NCI-H2081 treated with DMSO at 0.1 percent for 48 hours (cell line): ENCODE data around the gene C12orf76.
"Not testable (repeated sequence)": the region's sequence is repeated elsewhere in the genome, so short reads cannot be mapped to it uniquely, and the experiment has no call there.

Experiments used
- DNase-seq: peaks from one replicate; lab custom pipeline; 2025; lab: John Stamatoyannopoulos, UW

The C12orf76 gene

DNA sequence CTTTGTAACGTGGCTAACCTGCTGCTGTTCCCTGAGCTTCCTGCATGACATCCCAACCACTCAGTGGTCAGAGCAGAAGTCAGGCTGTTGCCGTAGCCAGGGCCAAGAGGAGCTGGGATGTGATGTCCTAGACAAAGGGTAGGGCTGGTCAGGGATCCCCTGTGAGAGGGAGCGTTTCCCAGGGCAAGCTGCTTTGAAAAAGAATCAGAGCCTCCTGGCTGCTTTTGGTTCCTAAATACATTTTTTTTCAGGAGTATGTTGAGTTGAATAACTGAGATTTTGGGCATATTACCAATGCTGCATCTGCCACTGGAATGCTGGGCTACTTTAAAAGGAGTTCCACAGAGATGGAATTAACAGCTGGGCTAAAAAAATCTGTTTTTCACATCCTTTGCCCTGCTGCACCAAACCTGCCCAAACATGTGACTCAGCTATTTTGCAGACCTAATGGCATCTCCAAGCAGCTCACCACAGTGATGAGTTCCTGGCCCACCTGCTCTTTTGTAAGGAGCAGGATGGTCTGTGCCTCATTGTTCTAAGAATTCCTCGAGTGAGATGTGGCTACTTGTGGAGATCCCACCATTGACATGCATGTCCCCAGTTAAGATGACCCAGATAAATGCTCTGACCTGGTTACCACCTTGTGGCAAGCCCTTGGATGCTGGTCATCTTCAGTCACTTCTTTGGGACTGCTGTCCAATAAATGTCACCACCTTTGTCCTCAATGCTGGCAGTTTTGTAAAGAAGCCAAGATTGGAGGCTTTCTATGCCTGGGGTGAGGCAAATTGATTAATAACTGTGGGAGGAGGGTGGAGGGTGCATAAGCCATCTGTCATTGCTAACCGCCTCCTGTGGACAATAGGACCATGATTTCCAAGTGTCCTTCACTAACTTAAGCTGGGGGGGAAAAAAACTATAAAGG lies 25.0 kb downstream of the C12orf76 start:
- DNase-seq, result no peak

- DNase-seq, result no peak
Measured at GRCh38 chr12:110020956-110021355, 27.4 kb downstream of the C12orf76 start.

DNA sequence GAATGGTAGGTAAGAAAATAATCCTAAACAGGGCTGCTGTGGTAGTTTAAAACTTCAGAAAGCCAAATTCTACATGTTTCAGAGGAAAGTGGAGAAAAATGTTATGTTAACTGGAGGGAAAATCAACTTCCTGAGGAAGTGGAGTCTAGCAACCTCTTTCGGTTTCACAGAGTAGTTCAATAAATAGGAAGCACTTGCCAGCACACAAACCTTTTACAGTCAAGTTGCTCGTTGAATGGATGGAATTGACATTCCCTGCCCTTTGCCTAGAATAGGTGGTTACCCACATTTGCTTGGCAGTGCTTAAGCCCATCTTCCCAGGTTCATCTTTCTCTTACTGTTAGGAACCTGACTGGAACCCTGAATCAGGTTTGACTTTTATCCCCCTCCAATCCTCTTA lies 33.2 kb downstream of the C12orf76 start:
- no peak for DNase-seq

DNA sequence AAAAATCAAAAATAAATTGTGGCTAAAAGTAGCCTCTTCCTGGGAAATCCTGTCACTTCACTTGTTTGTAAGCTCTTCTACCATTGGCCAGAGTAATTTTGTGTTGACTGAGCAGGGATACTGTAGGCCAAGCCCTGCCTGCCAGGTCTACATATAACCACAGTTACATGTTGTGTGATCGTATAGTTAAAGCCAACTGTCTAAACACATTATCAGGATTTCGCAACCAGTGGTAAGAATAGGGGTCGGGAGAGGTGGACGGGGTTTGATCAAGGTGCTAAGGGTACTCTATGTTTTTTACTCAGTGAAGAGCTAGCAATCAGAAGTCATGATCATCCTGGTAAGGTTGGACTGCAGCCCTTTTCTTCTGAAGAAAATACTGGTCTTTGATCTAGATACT lies 35.7 kb downstream of the C12orf76 start:
- DNase-seq, result no peak

- DNase-seq, result no peak
Measured at GRCh38 chr12:110012137-110012536, 36.2 kb downstream of the C12orf76 start.

GRCh38 chr12:110010853-110011723 lies 37.2 kb downstream of the C12orf76 start:
- no peak for DNase-seq

- DNase-seq, result not testable (repeated sequence)
Measured at GRCh38 chr12:110008681-110009398, 39.5 kb downstream of the C12orf76 start.

- no peak for DNase-seq
Measured at GRCh38 chr12:110007881-110008280, 40.4 kb downstream of the C12orf76 start.

- DNase-seq, result no peak
Measured at GRCh38 chr12:110006115-110006514, 42.2 kb downstream of the C12orf76 start.

- no peak for DNase-seq
Measured at GRCh38 chr12:110005319-110005973, 42.9 kb downstream of the C12orf76 start.

DNA sequence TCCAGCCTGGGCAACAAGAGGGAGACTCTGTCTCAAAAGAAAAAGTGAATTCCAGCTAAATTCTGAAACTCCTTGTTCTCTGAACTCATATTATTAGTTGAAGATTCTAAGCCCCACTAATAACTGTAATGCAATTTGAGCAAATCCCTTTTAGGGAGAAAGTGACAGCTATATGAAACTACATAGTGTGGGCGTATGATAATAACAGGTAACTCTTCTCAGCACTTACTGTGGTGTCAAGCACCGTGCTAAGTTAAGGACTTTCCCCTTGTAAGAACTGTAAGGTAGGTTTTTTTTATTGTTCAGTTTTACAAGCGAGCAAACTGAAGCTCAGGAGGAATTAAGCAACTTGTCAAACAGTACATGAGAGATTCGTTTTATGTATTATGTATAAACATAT lies 43.7 kb downstream of the C12orf76 start:
- DNase-seq, result no peak

GRCh38 chr12:110002676-110003515 lies 45.4 kb downstream of the C12orf76 start:
- DNase-seq, result no peak

DNA sequence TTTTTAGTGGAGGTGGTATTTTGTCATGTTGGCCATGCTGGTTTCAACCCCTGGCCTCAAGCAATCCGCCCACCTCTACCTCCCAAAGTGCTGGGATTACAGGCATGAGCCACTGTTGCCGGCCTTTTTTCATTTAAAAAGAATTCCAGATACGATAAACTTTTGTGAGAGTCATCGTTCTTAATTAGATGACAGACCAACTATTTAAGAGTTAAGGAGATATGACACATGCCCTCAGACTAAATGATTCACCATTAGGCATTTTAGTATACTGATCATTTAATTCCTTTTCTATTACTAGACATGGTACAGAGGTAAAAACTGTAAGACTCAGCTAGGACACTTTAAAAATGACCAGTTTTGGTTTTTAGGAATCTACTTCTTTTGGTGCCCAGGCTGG lies 46.7 kb downstream of the C12orf76 start:
- DNase-seq, result no peak

DNA sequence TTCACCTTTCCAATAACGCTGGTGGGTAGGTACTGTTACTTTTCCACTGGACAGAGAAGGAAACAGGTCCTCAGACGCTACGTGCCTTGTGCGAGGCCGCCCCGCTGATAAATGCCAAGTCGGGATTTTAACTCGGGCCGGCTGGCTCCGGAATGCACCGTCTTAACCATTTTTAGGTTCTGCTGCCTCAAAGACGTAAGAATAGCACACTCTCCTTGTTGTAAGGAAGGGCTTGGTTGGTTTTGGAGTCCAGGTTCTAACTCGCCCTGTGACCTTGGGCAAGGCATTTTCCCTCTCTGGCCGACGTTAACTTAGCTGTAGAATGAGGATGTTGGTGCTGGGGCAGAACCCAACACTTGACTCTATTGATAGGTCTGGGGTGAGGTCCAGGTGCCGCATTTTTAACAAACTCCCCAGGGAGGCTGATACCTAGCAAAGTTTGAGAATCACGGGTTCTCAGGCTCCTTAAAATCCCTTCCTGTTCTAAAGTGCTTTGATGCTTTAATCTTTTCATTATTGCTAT lies 48.3 kb downstream of the C12orf76 start:
- DNase-seq, result no peak

DNA sequence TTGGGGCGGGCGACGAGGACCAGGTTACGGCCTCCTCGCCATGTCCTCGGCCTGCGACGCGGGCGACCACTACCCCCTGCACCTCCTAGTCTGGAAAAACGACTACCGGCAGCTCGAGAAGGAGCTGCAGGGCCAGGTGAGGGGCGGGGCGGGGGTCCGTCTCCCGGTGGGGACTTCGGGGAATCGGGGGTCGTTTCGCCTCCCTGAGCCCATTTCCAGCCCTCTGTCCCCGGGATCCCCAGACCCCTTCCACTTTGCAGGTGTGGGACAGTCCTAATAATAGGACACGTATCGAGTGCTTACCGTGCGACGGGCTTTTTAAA lies 48.7 kb downstream of the C12orf76 start:
- DNase-seq, result no peak

DNA sequence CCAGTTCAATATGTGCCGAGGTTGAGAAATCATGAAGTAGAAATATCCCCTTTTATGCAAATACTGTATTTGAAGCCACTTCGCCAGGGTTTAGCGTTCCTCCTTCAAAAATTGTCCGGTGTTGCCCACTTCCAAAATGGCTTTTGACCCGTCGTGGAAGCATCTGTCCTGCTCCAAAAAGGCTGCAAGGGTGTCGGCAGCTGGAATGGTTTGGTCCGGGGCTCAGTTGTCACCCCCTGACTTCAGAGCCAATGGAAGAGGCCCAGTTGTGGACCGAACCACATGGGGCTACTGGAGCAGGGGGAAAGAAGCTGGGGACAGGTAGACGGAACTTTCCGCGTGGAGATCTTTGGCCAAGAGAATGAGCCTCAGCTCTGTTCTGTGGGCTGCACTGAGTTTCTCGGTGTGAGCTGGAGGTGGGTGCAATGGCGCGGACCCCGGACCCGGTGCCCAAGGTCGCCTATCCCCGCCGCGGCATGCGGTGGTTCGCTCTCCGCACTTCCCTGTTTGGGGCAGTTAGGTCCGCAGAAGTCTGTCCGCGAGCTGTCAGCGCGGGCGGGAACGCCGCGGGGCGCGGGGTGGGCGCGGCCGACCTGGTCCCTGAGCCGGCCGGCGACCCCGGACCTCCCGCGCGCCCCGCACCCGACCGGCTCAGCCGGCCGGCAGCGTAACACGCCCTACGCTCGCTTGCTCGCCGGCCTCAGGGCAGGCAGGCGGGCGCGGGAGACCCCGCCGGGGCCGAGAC lies 49.2 kb downstream of the C12orf76 start, which contains the start of gene ANKRD13A:
TSS of gene ANKRD13A (plus strand) at position 527 of the 745 bp plus-strand sequence. CDS start 259 bp downstream, outside the sequence.
- DNase-seq, result peak; percentile 58

DNA sequence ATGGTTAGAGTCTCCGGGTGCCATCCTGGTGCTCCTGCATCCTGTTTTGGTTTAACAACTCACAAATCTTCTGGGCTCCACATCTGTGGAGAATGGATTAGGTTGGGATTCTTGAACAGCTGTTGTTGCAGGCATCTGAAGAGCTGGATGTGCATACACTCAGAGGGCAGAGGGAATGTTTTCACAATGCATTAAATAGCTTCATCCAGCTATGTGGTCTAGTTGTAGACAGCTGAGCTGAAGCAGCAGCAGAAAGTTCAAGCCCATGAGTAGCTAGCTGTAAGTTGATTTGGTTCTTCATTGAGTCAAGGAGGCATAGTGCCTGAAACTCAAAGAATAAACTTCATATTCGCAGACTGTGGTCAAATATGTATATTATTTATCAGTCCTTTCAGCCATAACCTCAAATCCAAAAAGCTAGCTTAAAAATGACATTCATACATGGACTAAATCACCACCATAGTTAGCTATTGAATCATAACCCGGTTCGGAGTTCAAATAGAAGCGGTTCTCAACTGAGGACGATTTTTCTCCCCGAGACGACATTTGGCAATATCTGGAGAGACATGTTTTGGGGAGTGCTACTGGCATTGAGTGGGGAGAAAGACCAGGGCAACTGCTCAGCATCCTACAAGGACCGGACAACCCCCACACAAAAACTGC lies 50.0 kb downstream of the C12orf76 start:
- no peak for DNase-seq

DNA sequence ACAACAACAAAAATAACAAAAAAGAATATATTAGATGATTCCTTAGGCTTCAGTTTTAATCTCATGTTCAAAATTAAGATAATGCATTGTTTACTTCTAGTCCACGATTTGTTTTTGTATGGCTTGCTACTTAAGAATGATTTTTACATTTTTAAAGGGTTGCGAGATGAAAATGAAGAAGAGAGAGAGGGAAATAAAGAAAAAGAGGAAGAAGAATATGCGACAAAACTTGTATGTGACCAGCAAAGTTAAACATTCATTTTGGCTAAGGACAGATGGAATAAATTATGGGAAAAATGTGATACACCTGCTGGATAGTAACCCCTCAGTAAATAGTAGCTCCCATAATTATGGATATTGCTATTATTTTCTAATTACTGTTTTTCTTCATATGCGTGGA lies 50.9 kb downstream of the C12orf76 start:
- no peak for DNase-seq

GRCh38 chr12:109996483-109996853 lies 51.9 kb downstream of the C12orf76 start:
- no peak for DNase-seq
